WI38 (cell line): Measurements from ENCODE around the gene HPRT1.

Experiments used
- H3K4me3 ChIP-seq: 2 replicates; pipeline ENCODE4 v1.5.1; 2011; ENCODE audit warnings: low read depth, mild to moderate bottlenecking, control low read depth, low read length
- CTCF ChIP-seq: IDR thresholded peaks from 2 replicates; pipeline ENCODE4 v1.5.1; 2012; ENCODE audit warnings: low read depth, mild to moderate bottlenecking, control low read depth, low read length

The HPRT1 gene

GRCh38 chrX:134526399-134526798 lies 66.4 kb downstream of the HPRT1 start:
- no peak for TF ChIP-seq CTCF
- no peak overlapping the region for H3K4me3 ChIP-seq

DNA sequence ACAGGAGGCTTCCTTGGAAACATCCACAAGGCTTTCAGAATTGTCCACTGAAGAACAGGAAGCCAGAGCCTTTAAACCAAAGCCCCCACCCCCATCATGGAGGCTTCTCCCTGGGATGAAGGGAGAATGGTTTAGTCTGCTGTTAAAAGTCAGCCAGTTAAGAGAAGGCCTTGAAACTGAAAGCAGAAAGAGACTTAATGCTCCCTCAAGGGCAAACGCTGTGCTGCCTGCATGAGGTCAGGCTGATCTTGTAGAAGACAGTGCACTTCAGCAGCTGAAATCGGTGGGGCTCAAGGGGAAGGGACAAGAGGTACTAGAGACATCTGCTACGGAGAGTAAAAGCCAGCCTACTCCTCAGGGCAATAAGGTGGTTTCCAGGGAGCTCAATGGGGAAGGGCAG lies 69.0 kb downstream of the HPRT1 start:
- TF ChIP-seq CTCF = no peak
- H3K4me3 ChIP-seq = no peak overlapping the region

DNA sequence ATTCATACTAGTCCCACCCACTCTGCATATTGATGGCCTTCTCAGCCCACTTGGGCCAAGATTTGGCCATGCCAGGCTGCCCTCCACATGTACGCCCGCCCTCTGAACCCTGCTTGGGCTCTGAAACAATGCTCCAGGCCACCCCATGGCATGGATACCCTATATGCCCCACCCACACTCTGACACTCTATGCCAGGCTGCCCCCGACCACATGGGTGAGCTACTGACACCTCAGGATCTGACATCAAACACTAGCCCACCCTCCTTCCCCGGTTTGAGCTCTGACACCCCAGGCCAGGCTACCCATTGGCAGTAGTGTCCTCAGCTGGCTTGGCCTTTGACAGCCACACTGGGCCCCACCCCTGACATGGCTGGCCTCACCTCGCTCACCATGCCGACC lies 69.5 kb downstream of the HPRT1 start:
- H3K4me3 ChIP-seq = no peak overlapping the region
- TF ChIP-seq CTCF = no peak

GRCh38 chrX:134530845-134531244 lies 70.9 kb downstream of the HPRT1 start:
- TF ChIP-seq CTCF = no peak
- no peak overlapping the region for H3K4me3 ChIP-seq

- no peak overlapping the region for H3K4me3 ChIP-seq
- TF ChIP-seq CTCF = no peak
Measured at GRCh38 chrX:134533352-134533751, 73.4 kb downstream of the HPRT1 start.

DNA sequence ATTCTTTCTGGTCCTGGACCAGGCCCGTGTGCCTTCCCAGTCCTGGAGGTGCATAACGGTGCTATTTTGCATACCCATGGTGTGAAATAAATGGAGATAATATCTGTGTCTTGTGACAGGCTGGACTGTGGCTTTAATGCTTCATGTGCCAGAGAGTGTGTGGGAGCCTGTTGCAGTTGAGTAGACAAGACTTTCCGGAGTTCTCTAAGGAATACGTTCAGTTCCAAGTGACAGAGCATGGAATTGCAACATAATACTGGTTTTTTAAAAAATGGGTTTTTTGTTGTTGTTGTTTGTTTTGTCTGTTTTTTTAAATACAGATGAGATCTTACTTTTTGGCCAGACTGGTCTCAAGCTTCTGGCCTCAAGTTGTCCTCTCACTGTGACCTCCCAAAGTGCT lies 74.0 kb downstream of the HPRT1 start:
- H3K4me3 ChIP-seq = no peak overlapping the region
- TF ChIP-seq CTCF = no peak

- TF ChIP-seq CTCF = no peak
- no peak overlapping the region for H3K4me3 ChIP-seq
Measured at GRCh38 chrX:134537179-134537955, 77.4 kb downstream of the HPRT1 start.
